GM23248 (cell line): ENCODE measurements around the gene SMARCC1. TPM values are rescaled to one million over a fixed set of nuclear protein-coding genes. Genes with fewer than 3 reads are reported as not detected.

ENCODE experiments used
- DNase-seq: peaks from one replicate; pipeline ENCODE4 v3.0.0-alpha.2; 2015
- H2AFZ ChIP-seq: fragments of 200-600 bp; sonication (generic); 2 replicates; pipeline ENCODE4 v1.6.1; 2016; ENCODE audit warnings: antibody characterized with exemption
- H3F3A ChIP-seq: fragments of 200-600 bp; sonication (generic); 2 replicates; pipeline ENCODE4 v1.6.1; 2016; ENCODE audit warnings: mild to moderate bottlenecking, antibody characterized with exemption, mixed run types; ENCODE audit not compliant: insufficient read depth
- H3K27ac ChIP-seq: fragments of 200-600 bp; sonication (generic); 2 replicates; pipeline ENCODE4 v1.5.1; 2016; ENCODE audit warnings: mild to moderate bottlenecking
- H3K27me3 ChIP-seq: fragments of 200-600 bp; sonication (generic); replicated peaks from 2 replicates; pipeline ENCODE4 v1.6.1; 2016; ENCODE audit warnings: mild to moderate bottlenecking; ENCODE audit not compliant: insufficient read depth
- H3K36me3 ChIP-seq: fragments of 200-600 bp; sonication (generic); 2 replicates; pipeline ENCODE4 v1.6.1; 2016; ENCODE audit warnings: low read depth, mild to moderate bottlenecking
- H3K4me1 ChIP-seq: fragments of 200-600 bp; sonication (generic); 2 replicates; pipeline ENCODE4 v1.6.1; 2016; ENCODE audit warnings: mild to moderate bottlenecking; ENCODE audit not compliant: insufficient read depth
- H3K4me2 ChIP-seq: fragments of 200-600 bp; sonication (generic); one replicate; pipeline ENCODE4 v1.6.1; 2016; ENCODE audit warnings: mild to moderate bottlenecking; ENCODE audit not compliant: unreplicated experiment
- H3K4me3 ChIP-seq: fragments of 200-600 bp; sonication (generic); 2 replicates; pipeline ENCODE4 v1.5.1; 2016; ENCODE audit warnings: mild to moderate bottlenecking
- H3K79me2 ChIP-seq: fragments of 200-600 bp; sonication (generic); 2 replicates; pipeline ENCODE4 v1.6.1; 2016; ENCODE audit warnings: mild to moderate bottlenecking; ENCODE audit not compliant: insufficient read depth
- H3K9ac ChIP-seq: fragments of 200-600 bp; sonication (generic); 2 replicates; pipeline ENCODE4 v1.6.1; 2016; ENCODE audit warnings: mild to moderate bottlenecking
- H3K9me2 ChIP-seq: fragments of 200-600 bp; sonication (generic); 2 replicates; pipeline ENCODE4 v1.6.1; 2016; ENCODE audit warnings: mixed run types, mild to moderate bottlenecking, moderate library complexity; ENCODE audit not compliant: insufficient read depth
- H3K9me3 ChIP-seq: fragments of 200-600 bp; sonication (generic); one replicate; pipeline ENCODE4 v1.6.1; 2017; ENCODE audit warnings: low read depth
- H4K20me1 ChIP-seq: fragments of 200-600 bp; sonication (generic); 2 replicates; pipeline ENCODE4 v1.6.0; 2016; ENCODE audit not compliant: insufficient read depth
- EZH2 ChIP-seq: fragments of 200-600 bp; sonication (generic); IDR thresholded peaks from 2 replicates; pipeline ENCODE4 v1.6.1; 2018; ENCODE audit warnings: antibody characterized with exemption, mild to moderate bottlenecking; ENCODE audit not compliant: insufficient read depth, poor library complexity, severe bottlenecking
- EZH2phosphoT487 ChIP-seq: fragments of 200-600 bp; sonication (generic); IDR thresholded peaks from 2 replicates; pipeline ENCODE4 v1.6.1; 2018; ENCODE audit warnings: antibody characterized with exemption, moderate library complexity, mild to moderate bottlenecking, low read depth; ENCODE audit not compliant: insufficient read depth
- WGBS, 2 experiments: methylation state at CpG; one replicate each; pipeline ENCODE4 v1.1.6; 2015 to 2017; ENCODE audit warnings: low lambda C conversion rate in 2 of 2, low coverage in 1 of 2; ENCODE audit errors: missing lambda C conversion rate in 2 of 2; 5-methylcytosine and 5-hydroxymethylcytosine counted together
- in situ Hi-C: fragments of 300-500 bp; cut with MboI; formaldehyde crosslinking; loops from 2 replicates; pipeline ENCODE4 v1.15.0; 2020
- polyA plus RNA-seq: library from polyadenylated mRNA; unstranded; fragments of >200 nt; fragmentation: Nextera tagmentation; extraction: Ambion mirVana; gene quantifications from 2 replicates; pipeline ENCODE4 v1.2.1, GENCODE V29; 2016
- total RNA-seq: library from RNA; depleted of rRNA; stranded (reverse); fragments of >200 nt; shearing (Covaris generic); gene quantifications from 2 replicates; pipeline ENCODE4 v1.2.3, GENCODE V29; 2014

The SMARCC1 gene
- total and polyA plus RNA-seq, 2 experiments from 2014 or later = 31.5 to 40.9 TPM

DNA sequence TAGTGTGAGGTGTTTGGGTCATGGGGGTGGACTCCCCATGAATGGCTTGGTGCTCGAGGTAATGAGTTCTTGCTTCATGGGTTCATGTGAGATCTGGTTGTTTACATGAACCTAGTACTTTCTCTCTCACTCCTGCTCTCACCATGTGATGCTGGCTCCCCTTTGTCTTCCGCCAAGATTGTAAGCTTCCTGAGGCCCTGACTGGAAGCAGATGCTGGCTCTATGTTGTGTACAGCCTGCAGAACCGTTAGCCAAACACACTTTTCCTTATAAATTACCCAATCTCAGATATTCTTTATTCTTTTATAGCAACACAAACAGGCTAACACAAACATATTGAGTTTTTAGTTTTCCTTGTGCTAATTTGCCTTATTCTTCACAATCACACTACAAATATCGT lies 199.9 kb downstream of the SMARCC1 start:
- Histone ChIP-seq H3K9me3 (no peaks in the 10 kb centered on the region), H3K9ac (no peak overlapping the region), H3K9me2 (no peaks in the 10 kb centered on the region), H4K20me1 (no peaks in the 10 kb centered on the region), H3K4me1 (no peaks in the 10 kb centered on the region), H3K79me2 (no peaks in the 10 kb centered on the region), H3K36me3 (peaks cover 10% of the 10 kb centered on the region; the same call in 1 of the 2 replicates), H2AFZ (no peak overlapping the region), H3K4me3 (no peak overlapping the region), H3K27me3 (peaks cover 20% of the 10 kb centered on the region), H3K27ac (no peak overlapping the region), H3K4me2 (no peak overlapping the region), H3F3A (peaks cover 8% of the 10 kb centered on the region; the same call in 1 of the 2 replicates)
- in situ Hi-C loops = no loop called here
- WGBS, 2 experiments = 51 to 52% methylated on average over 4 of the region's 4 CpGs
- no peak for DNase-seq
- TF ChIP-seq EZH2phosphoT487 (no peak), EZH2 (no peak)

DNA sequence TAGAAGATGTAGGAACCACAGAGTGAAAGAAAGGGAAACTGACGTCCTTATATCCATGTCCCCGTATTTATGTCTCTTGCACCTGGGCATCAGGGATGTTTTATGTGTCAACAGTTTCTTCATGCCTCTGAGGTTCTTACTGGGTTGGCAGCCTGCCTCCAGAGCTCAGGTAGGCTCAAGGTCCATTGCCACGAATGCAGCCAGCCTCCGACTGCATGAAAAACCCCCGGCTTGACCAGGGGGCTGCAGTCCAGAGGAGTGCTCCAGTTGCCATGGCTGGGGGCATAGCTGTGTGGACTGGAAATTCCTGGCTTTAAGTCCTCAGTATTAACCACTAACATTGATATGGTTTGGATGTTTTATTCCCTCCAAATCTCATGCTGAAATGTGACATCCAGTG lies 200.3 kb downstream of the SMARCC1 start:
- no peak overlapping the region for H3K9ac ChIP-seq
- 62 to 63% methylated on average over 5 of the region's 5 CpGs for WGBS, 2 experiments
- H3K36me3 ChIP-seq = peaks cover 10% of the 10 kb centered on the region; the same call in 1 of the 2 replicates
- peaks cover 8% of the 10 kb centered on the region; the same call in 1 of the 2 replicates for H3F3A ChIP-seq
- no peak overlapping the region for H2AFZ ChIP-seq
- H3K4me1 ChIP-seq = no peaks in the 10 kb centered on the region
- TF ChIP-seq EZH2 (no peak), EZH2phosphoT487 (no peak)
- no peaks in the 10 kb centered on the region for H4K20me1 ChIP-seq
- H3K27ac ChIP-seq = no peak overlapping the region
- in situ Hi-C loops = no loop called here
- H3K27me3 ChIP-seq = peaks cover 20% of the 10 kb centered on the region
- no peaks in the 10 kb centered on the region for H3K9me2 ChIP-seq
- H3K79me2 ChIP-seq = no peaks in the 10 kb centered on the region
- H3K4me2 ChIP-seq = no peak overlapping the region
- H3K4me3 ChIP-seq = no peak overlapping the region
- DNase-seq = no peak
- H3K9me3 ChIP-seq = no peaks in the 10 kb centered on the region

DNA sequence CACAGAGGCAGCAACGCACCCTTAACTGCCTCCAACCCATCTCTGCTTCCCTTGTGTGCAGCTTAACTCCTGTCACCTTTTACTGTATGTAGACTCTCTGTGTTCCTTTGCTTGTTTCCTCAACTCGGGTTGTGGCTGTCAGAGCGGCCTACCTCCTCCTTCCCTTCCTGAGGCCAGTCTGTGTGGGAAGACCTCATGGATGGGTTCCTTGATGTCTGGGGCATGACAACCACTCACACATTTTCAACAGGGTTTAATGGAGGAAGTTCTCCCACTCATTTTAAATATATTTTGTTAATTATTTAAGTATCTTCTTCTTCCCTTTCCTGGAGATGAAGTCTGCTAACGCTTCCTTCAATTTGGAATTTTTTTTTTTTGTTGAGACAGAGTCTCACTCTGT lies 201.2 kb downstream of the SMARCC1 start:
- no peak overlapping the region for H3K4me2 ChIP-seq

DNA sequence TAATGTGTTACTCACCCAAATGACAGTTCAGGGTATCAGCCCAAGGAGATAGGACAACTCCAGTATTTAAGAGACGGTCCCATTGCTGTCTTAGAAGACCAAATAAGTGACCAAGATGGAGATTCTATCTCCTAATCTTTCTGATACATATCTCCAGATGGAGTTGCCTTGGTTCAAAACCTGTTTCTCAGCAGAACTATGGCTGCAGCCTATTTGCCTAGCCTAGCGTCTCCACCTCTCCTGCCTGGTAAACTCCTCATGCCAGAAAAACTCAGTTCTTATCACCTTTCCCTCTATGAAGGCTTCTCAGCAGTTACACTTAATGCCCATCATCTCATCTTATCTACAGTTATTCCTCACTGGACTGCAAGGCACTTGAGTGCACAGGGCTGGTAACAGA lies 201.8 kb downstream of the SMARCC1 start:
- no peak for DNase-seq
- no peaks in the 10 kb centered on the region for H3K9me3 ChIP-seq
- no peak overlapping the region for H2AFZ ChIP-seq
- no peaks in the 10 kb centered on the region for H4K20me1 ChIP-seq
- no peaks in the 10 kb centered on the region for H3K9me2 ChIP-seq
- no peak overlapping the region for H3K4me3 ChIP-seq
- WGBS, 2 experiments = 91 to 94% methylated on average over 2 of the region's 2 CpGs
- H3K36me3 ChIP-seq = no peaks in the 10 kb centered on the region
- H3K4me2 ChIP-seq = no peak overlapping the region
- no peaks in the 10 kb centered on the region for H3K79me2 ChIP-seq
- no peak overlapping the region for H3K9ac ChIP-seq
- H3K27ac ChIP-seq = no peak overlapping the region
- H3K4me1 ChIP-seq = no peaks in the 10 kb centered on the region
- H3F3A ChIP-seq = peaks cover 8% of the 10 kb centered on the region; the same call in 1 of the 2 replicates
- H3K27me3 ChIP-seq = peaks cover 20% of the 10 kb centered on the region
- in situ Hi-C loops = no loop called here
- no peak for TF ChIP-seq EZH2phosphoT487
- peak; percentile 59 for TF ChIP-seq EZH2

More for the DNA sequence above, 201.2 kb downstream of the SMARCC1 start:
- no peak overlapping the region for H3K4me3 ChIP-seq
- no peak for DNase-seq
- no peak overlapping the region for H2AFZ ChIP-seq
- H3K9ac ChIP-seq = no peak overlapping the region
- no peaks in the 10 kb centered on the region for H3K9me3 ChIP-seq
- no peaks in the 10 kb centered on the region for H4K20me1 ChIP-seq
- in situ Hi-C loops = no loop called here
- H3K4me1 ChIP-seq = no peaks in the 10 kb centered on the region
- H3K79me2 ChIP-seq = no peaks in the 10 kb centered on the region
- no peak for TF ChIP-seq EZH2
- no peak for TF ChIP-seq EZH2phosphoT487
- no peak overlapping the region for H3K27ac ChIP-seq
- H3K36me3 ChIP-seq = peaks cover under 1% of the 10 kb centered on the region; the same call in 1 of the 2 replicates
- WGBS, 2 experiments = 72 to 73% methylated on average over 4 of the region's 4 CpGs
- H3F3A ChIP-seq = peaks cover 8% of the 10 kb centered on the region; the same call in 1 of the 2 replicates
- no peaks in the 10 kb centered on the region for H3K9me2 ChIP-seq
- H3K27me3 ChIP-seq = peaks cover 20% of the 10 kb centered on the region
